GM19043 (cell line): ENCODE data around the gene RPLP1.

Source experiments
- ATAC-seq: cut with Tn5 transposase; IDR thresholded peaks from one replicate; pipeline ENCODE4 v1.9.1; 2021; ENCODE audit warnings: low read depth; ENCODE audit not compliant: unreplicated experiment

RPLP1 gene

DNA sequence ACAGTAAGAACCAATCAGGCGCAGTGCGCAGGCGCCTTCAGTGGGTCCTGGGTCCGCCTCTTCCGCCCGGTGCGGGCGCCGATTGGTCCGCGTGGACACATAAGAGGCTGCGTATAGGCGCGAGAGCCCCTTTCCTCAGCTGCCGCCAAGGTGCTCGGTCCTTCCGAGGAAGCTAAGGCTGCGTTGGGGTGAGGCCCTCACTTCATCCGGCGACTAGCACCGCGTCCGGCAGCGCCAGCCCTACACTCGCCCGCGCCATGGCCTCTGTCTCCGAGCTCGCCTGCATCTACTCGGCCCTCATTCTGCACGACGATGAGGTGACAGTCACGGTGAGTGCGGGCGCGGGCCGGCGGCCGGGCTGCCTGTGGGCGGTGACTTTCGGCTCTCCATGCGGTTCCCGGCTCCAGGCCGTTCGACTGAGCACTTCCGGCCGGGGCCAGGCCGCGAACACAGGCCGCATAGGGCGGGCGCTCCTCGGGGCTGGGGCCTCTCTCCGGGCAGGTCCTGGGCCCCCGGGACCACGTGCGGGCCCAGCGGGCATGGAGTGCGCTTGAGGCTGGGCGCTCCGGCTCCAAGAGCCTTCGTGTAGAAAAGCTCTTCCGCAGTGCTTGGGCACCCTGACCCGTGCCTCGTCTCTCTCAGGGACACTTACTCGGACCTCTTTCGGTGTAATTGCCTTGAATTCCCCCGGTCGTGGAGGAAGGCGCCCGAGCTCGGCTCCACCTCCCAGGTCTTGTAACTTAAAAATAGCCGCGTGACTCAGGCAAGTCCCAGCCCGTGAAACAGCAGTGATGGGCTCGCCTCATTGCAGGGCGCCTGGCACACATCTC lies at the start of gene RPLP1:
Gene RPLP1 (plus strand): TSS at position 127 of the 830 bp plus-strand sequence. CDS start 131 bp downstream, at position 258.
- peak; percentile 83 for ATAC-seq

DNA sequence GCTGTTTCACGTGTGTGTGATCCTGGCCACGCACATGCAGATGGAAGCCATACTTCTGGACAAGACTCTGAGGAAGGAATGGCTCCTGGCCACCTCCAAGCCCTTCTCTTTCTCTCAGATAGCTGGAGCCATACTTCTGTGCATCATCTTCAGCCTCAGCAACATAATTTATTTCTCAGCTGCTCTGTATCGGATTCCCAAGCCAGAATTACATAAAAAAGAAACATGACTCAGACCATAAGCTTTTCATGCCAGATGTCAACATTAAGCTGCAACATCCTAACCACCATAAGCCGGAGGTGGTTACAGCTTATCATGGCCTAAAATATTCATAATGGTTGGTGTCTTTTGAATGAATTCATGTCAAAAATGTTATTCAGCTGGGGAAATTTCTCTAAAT lies 49.0 kb upstream of the RPLP1 start:
- no peak for ATAC-seq

DNA sequence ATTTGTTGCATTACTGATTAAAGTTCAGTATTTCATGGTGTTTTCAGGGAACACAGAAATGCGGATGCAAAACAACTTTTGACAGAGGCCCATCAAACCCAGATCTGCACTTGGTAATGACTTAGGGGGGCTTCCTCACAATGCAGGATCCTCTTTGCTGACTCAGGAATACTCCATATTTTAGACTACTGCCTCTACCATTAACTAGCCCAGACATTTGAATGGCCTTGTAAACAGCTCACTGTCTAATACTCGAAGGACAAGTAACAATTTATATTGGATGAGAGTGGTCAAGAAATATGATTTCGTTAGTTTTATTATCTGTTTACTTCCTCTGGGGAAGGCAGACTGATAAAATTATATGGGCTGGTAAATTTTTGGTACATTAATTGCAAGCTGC lies 47.5 kb upstream of the RPLP1 start:
- ATAC-seq, result no peak

DNA sequence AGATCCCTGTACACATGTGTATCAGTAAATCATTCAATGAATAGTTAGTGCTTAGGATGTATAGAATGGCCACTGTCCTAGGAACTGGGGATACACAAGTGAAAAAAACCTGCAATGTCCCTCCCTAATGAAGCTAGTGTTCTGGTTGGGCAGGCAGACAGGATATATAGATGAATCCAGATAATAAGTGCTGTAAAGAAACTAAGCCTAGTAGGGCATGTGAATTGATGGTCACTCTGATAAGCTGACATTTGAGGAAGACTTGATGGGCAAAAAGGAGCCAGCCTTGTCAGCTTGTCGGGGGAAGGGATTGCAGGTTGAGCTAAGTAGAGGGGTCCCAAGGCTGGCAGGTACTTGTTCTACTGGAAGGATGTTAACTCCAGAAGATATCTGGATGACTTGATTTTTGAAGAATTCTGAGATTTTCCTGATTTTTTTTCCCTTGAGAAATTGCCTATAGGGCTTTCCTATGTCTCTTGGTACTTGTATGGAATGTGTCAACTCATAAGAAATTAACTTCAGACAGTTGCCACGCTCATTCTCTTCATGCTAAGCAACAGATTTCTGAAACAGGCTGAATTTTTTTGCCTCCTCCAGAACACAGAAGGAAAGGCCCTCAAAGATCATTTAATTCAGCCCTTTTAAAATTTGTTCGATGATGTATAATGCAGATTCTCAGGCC lies 44.8 kb upstream of the RPLP1 start:
- ATAC-seq, result no peak

DNA sequence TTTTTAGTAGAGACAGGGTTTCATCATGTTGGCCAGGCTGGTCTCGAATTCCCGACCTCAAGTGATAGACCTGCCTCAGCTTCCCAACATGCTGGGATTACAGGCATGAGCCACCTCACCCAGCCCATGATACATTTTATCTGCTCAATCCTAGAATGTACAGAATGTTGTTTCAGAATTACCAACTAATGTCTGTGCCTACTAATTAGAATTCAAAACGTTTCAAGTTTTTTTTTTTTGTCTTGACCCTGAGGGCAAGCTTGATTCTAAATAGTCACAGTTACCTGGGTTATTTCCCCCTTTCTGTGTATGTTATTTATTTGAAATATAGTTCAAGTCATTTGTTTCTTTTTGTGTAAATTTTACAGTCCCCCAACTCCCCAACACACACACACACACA lies 43.8 kb upstream of the RPLP1 start:
- no peak for ATAC-seq

DNA sequence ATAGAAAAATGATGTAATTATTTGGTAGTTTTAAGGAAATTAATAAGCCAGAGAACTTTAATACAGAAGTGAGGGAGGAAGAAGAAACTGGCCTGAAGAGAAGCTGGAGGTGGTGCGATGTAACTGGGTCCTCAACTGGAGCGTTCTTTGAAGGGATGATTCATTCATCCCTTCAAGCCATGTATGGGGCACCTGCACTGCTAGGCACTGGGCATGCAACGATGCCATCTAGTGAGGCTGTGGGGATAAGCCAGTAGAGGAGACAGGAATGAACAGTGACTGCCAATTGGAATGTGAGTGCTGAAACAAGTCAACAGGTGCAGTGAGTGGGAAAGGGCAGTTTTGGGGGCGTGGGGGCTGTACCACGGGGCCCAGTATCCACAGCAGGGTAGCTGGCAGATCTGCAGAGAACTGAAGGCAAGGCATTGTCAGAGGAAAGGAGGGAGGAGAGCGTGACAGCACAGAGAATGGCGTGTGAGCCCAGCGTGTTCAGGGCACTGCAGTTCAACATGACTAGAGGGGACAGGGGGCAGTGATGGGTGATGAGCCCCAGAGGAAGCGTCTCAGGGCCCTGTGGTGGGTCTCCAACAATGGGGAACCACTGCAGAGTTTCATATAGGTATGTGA lies 42.3 kb upstream of the RPLP1 start:
- no peak for ATAC-seq

DNA sequence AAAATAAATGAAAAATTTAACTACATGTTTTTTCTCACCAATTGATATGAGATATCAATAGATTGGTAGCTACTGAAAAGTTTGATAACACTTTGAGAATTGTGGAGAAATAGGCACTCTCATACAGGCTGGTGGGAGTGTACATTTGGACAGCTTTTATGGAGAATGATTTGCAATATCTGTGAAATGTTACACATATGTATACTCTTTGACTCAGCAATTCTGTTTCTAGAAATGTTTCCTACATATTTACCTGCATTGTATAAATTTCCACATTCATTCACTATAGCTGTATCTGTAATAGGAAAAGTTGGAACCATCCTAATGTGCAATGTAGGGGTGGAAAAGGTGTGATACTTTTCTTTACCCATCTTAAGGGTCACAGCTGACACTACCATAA lies 40.3 kb upstream of the RPLP1 start:
- ATAC-seq, result no peak

DNA sequence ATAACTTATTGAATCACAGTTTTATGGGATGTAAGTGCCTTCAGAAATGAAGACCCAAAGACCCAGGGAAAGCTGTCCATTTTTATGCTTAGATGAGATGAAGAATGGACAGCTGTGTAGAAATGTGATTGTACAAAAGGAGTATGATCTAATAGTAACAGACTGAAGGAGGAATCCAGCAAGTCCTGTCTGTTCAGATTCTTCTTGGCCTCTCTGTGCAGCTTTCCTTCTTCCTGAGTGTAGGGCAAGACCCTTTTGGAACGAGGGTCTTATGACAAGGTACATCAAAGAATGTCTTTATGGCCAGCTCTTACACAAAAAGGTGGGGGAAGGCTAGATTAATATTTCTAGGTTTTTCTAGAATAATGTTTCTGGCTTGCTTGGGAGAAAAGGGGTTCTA lies 39.9 kb upstream of the RPLP1 start:
- no peak for ATAC-seq

DNA sequence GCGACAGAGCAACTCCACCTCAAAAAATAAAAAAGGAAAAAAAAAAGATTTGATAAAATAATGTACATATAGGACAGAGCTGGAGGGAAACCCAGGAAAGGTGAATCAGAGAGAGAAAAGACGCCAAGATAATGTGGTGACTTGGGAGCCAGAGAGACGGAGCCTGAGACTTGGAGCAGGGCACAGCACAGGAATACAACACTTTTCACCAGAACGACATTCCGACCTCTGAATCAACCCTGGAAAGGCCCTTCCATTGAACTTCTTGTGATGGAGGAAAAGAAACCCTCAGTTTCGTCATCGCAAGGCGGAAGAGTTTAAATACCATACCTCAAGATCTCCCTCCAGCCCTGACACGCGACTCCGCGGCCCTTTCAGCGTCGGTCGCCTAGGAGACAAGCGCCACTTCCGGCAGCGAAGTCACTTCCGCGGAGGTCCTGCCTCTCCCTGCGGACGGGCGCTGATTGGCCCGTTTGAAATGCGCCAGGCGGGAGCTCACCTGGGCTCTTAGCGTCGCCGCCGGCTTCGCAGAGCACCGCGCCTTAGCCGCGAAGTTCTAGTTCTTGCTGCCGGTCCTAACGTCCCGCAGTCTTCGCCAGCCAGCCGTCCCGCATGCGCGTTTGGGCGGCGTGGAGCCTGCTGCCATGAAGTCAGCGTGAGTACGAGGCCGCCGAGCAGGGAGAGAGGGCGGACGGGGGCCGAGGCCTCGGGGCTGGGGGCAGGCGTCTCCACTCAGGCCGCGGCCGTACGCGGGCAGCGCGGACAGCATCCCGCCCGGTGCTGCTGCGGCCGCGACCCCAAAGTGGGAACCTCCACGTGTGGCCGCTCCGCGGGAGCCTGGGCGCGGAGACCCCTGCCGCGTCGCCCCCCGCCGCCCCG lies 38.6 kb upstream of the RPLP1 start, which contains the start of gene KIF23:
Gene KIF23 (plus strand): TSS at position 528 of the 879 bp plus-strand sequence. CDS start 117 bp downstream, at position 645.
- peak; percentile 94 for ATAC-seq

DNA sequence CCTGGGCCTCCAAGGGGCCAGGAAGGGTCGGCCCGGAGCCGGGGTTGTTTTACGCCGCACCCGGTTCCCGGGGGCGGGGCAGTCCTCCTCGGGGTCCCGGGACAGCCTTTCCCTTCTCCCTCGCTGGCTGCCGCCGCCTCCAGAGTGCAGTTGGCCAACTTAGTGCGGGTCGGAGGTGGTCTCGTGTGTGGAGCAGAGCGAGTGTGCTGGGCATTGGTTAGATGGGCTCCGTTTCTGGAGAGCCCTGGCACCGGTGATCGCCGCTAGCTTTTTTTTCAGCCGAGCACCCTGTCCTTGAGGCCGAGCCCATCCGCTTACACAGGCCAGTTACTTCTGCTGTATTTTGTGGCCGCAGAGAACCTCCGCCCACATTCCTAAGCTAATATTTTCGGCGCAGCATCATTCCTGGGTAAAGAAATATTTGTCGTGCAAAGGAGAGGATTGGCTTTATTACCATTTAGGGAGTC lies 37.9 kb upstream of the RPLP1 start:
- ATAC-seq, result peak; percentile 26

DNA sequence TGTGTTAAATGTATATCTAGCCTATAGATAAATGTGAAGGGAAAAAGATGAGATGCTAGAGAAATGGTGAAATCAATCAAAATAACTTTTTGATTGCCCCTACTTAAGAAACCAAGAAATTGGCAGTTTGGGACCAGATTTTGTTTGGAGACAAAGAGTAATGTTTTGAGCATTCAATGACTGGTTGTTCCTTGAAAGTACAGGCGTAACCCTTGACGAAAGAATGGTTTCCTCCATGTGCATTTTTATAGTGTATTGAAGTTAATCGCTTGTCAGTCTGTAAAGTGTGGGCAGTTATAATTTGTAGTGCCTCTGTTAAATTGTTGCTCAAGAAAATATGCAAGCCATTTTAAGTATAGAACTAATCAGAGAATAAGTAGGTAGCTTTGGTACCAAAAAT lies 37.2 kb upstream of the RPLP1 start:
- ATAC-seq, result no peak

DNA sequence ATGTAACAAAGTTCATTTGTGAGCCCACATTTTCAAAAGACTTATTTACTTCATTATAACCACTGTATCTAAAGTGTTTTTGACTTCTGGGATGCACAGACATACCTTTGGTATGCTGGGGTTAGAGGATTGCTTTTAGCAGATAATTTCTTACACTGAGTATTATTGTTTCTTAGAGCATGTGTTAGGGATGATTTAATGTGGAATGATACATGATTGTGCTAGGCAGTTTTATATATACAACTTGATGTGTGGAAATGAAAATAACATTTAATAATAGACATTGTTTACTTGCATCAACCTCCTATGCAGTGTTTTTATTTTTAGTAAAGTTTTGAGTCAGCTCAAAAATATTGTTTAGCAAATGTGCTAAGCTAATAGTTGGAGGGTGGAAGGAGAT lies 35.0 kb upstream of the RPLP1 start:
- ATAC-seq, result no peak

DNA sequence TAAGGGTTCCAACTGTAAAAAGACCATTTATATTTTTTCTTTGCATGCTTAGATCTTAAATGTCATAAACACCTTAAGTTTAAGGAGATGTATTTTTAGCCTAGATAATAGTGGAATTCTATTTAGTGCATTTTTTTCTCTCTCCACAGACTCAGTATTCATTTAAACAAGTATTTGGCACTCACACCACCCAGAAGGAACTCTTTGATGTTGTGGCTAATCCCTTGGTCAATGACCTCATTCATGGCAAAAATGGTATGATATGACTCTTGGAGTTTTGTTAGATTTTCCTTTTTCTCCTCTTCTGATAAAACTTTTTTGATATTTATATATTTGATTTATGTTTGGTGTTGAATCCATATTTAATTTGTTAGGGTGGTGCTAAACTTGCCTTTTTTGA lies 31.1 kb upstream of the RPLP1 start:
- no peak for ATAC-seq

DNA sequence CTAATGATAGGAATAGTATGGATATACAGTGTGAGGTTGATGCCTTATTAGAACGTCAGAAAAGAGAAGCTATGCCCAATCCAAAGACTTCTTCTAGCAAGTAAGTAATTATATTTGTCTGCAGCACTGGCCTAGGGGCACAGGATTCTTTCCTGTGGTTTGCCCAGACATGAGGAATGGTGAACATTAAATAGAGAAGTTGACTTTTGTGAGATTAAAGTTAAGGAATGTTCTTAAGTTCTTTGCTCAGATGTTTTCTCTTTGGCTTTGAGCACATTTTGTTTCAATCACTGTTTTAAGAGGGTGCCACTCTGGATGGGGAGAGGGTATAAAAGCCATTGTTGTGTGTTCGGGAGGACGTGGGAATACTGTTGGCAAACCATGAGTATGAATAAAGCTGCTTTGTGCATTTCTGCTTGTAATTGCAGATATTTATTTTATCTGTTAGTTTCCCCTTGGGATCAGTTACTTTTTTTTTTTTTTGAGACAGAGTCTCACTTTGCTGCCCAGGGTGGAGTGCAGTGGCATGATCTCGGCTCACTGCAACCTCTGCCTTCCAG lies 30.2 kb upstream of the RPLP1 start:
- ATAC-seq, result no peak

DNA sequence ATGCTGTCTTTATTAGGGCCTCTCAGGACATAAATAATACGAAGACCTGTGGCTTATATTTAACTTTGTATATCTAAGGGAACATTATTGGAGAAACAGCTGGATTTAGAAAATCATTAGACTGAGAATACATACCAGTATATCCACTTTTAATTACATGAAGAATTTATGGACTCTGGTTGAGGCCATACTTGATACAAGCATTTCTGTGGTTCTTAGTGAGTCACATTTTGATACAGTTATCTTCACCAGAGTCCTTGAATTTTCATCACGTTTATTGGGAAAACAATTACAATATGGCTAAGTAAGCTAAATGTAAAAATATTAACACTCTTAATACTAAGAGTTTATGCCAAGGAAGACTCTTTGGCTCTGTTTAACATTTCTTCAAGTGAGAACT lies 28.6 kb upstream of the RPLP1 start:
- no peak for ATAC-seq

DNA sequence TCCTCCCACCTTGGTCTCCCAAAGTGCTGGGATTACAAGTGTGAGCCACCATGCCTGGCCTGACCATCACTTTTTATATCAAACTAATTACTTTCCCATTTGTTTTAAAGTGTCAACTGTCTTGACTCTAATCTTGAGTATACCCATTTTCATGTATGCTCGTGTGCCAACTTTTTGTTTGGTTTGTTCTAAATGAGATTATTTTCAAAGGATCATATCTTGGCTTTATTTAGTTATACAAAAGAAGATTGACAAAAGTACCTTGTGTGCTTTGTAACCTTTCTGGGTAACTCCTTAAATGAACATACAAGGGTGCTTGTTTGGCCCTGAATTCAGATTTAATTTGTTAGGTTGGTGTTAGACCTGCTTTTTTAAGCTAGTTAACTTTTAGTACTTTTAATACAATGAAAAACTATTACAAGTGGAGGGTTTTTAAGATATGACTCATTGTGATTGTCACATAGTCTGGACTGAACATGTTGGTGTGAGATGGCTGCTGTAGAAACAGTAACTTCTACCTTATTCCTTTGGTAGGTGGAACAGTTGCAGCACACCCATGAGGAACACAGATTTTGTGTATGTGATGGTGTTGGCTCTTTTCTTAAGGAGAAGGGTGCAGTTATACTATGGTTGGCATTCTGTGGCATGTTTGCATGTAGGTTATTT lies 27.7 kb upstream of the RPLP1 start:
- ATAC-seq, result no peak

DNA sequence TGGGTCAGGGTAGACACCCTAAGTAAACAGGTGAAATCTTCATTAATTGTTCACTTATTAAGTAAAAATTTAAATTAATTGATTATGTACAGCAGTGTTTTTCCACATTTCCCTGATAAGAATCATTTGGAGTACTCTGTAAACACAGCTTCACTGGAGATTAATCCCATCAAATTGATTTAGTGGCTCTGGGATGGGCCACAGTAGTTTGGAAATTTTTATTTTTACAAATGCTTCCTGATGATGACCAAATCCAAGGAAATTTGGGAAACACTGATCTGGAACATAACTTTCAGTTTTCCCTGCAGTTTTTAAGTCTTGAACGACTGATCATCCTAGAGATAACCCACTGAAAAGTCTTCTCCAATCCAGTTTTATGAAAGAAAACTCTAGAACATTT lies 18.8 kb upstream of the RPLP1 start:
- no peak for ATAC-seq

DNA sequence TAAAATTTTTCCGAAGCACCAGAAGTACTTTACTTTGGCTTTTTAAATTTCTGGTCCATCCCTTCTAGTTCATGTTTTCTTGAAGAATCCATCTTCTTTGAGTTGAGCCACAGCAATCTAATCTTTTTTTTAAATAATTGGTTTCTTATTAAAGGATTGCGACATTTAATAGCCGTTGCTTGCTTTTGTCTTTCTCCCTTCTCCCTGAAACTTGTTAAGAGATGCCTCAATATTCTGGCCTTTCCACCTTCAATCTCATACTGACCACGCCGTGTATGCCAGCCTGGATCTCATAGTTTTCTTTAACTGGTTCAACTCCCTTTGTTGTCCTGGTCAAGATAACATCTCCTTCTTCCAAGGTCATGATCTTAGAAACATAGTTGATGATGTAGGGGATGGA lies 18.4 kb upstream of the RPLP1 start:
- no peak for ATAC-seq

DNA sequence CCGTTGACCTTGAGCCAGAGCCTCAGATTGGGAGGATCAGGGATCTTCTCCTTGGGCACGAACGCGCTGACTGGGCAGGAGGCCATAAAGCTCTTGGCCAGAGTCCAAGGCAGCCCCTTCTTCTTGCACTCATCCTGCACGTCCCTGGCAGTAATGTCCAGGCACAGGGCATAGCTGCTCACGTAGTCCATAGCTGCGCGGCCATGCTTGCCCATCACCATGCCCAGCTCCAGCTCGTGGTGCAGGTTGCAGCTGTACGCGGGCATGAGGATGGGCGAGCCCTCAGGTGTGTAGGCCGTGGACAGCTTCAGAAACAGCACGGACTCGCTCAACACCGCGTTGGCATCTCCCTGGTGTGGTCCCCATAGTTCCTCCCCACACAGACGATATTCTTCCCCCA lies 17.9 kb upstream of the RPLP1 start:
- no peak for ATAC-seq

DNA sequence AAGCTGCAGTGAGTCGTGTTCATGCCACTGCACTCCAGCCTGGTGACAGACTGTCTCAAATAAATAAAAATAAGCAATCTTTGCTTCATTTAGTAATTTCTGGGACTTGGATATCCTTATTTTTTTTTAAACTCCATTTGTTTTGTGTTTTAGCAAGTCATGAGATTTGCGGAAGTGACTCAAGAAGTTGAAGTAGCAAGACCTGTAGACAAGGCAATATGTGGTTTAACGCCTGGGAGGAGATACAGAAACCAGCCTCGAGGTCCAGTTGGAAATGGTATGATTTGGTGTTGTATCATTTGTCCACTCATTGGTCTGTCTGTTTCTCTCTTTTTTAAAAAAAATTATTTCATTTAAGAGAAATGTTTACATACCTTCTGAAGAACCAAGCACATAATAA lies 16.6 kb upstream of the RPLP1 start:
- ATAC-seq, result no peak
